Measurements from ENCODE around the gene KIRREL2. TPM values are rescaled to one million over a fixed set of nuclear protein-coding genes. Genes with fewer than 3 reads are reported as not detected.
"Not testable (repeated sequence)": the region's sequence is repeated elsewhere in the genome, so short reads cannot be mapped to it uniquely, and the experiment has no call there.

Gene KIRREL2
- polyA plus RNA-seq, 3 donors: 0.22 to 48.3 TPM; not detected in 1

DNA sequence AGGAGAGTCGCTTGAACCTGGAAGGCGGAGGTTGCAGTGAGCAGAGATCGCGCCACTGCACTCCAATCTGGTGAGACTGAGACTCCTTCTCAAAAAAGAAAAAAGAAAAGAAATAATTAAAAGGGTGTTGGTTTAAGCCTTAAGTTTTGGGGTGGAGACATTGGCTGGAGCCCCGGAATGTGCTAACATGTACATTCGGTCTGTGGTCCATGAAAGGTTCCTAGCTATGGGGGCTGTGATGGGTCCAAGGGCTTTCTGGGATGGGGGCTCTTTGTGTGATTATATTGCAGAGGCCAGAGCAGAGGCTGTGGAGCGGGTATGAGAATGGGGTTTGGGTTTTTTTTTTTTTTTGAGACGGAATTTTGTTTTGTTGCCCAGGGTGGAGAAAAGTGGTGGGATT, 29.2 kb downstream of the KIRREL2 start:
- WGBS, 3 donors: 92 to 96% (median 94%) methylated on average over 7 to 8 of the region's 8 CpGs
- H3K27ac ChIP-seq (ENCODE audit: low read depth, low read length): no peak overlapping the region

DNA sequence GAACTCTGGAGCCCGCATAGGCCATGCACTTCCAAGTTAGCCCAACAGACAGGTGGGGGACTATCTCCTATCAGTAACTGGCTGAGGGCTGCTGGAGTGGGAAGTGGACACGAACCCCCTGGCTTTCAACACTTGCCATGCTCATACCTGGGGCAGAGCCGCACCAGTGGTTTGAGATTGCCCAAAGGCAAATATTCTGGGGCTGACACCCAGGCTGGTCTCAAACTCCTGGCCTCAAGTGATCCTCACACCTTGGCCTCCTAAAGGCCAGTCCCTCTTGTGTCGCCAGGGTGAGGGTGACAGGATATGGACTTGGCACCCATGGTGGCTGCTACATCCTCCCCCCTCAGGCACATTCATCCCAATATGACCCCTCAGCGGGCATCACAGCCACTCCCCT, 30.5 kb downstream of the KIRREL2 start:
- WGBS, 3 donors: 87 to 95% (median 91%) methylated on average over 5 of the region's 5 CpGs
- H3K27ac ChIP-seq (ENCODE audit: low read depth, low read length): no peak overlapping the region

DNA sequence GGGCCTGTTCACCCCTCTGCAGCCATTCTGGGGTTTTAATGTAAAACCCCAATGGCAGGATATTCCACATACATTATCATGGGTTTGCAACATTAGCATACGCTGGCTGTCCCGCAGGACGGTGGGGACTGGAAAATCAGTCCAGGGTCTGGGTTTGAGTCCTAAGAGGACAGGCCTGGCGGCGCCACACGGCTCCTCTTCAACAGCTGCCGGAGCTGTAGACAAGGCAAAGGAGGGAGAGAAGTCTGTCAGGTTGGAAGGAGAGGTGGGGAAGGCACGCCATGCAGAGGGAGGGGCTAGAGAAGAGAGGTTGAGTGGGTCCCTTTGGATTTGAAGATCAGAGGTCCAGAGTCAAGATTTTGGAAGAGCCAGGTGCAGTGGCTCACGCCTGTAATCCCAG, 31.7 kb downstream of the KIRREL2 start:
- no peak overlapping the region for H3K27ac ChIP-seq (ENCODE audit: low read depth, low read length)
- WGBS, 3 donors: 93 to 95% (median 93%) methylated on average over 9 of the region's 9 CpGs

DNA sequence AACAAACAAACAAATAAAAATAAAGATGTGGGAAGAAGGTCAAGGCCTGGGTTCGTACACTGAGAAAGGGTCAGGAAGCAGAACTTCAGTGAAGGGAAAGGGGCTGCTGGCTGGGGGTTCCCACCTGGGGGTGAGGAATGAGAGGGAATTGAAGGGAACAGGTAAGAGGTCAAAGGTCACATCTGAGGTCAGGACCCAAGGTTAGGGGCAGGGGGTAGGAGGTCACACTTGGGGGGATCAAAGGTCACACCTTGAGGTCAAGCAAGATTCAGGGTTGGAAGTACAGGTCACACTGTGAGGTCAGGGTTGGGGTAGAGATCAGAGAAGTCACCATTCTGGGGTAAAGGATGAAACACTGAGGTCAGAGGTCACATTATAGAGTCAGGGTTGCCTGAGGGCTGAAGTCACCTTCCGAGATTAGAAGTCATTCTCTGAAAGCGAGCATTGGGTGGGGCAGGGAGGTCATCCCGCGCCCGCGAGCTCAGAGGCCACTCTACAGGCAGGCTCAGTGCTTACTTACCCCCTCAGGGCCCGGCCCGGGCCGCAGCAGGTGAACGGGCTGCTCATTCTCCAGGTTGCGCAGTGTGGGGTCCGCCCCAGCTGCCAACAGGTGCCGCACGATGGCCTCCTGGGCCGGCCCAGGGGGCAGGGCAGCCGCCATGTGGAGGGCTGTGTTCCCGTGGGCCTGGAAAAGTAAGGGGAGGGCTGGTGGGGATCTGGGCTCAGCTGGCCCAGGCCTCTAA, 32.8 kb downstream of the KIRREL2 start:
- WGBS, 3 donors: 91 to 95% (median 94%) methylated on average over 18 of the region's 18 CpGs
- H3K27ac ChIP-seq (ENCODE audit: low read depth, low read length): no peak overlapping the region

DNA sequence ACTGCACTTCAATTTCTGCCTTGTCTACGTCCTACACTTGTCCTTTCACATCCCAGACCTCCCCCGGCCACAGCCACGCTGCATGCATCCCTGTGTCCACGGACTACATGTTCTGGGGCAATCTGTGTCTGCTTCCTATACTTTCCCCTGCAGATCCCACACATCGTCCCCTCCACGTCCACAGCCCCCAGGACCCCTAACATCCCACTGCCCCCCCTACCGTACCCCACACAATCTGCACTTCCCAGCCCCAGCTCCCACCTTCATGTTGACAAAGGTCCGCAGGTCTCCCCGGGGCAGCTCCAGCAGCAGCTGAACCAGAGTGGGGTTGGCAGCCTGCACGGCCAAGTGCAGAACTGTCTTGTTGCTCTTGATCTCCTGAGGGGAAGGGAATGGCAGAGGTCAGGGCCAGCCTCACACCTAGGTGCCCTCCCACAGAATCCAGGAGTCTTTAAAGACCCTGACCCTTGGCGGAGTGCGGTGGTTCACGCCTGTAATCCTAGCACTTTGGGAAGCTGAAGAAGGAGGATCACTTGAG, 33.5 kb downstream of the KIRREL2 start:
- H3K27ac ChIP-seq (ENCODE audit: low read depth, low read length): no peak overlapping the region
- WGBS, 3 donors: 88 to 95% (median 94%) methylated on average over 13 of the region's 13 CpGs

DNA sequence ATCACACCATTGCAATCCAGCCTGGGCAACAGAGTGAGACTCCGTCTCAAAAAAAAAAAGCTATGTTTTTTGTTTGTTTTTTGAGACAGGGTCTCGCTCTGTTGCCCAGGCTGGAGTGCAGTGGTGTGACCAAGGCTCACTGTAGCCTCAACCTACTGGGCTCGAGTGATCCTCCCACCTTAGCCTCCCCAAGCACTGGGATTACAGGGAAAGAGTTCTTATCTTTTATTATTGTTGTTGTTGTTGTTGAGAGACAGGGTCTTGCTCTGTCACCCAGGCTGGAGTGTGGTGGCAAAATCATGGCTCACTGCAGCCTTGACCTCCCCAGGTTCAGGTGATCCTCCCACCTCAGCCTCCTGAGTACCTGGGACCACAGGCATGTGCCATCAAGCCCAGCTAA, 35.1 kb downstream of the KIRREL2 start:
- WGBS, 3 donors: 96 to 98% (median 97%) methylated on average over 3 of the region's 3 CpGs
- not testable (repeated sequence) for H3K27ac ChIP-seq (ENCODE audit: low read depth, low read length)

DNA sequence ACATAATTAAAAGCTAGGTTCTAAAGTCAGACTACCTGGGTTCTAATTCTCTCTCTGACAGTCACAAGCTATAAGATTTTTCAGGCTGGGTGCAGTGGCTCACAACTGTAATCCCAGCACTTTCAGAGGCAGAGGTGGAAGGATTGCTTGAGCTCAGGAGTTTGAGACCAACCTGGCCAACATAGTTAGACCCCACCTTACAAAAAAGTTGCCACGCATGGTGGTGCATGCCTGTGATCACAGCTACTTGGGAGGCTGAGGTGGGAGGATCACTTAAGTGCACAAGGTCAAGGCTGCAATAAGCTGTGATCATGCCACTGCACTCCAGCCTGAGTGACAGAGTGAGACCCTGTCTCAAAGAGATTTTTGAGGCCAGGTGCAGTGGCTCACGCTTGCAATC, 37.6 kb downstream of the KIRREL2 start:
- WGBS, 3 donors: 97 to 100% (median 99%) methylated on average over 2 of the region's 2 CpGs
- H3K27ac ChIP-seq (ENCODE audit: low read depth, low read length): no peak overlapping the region

DNA sequence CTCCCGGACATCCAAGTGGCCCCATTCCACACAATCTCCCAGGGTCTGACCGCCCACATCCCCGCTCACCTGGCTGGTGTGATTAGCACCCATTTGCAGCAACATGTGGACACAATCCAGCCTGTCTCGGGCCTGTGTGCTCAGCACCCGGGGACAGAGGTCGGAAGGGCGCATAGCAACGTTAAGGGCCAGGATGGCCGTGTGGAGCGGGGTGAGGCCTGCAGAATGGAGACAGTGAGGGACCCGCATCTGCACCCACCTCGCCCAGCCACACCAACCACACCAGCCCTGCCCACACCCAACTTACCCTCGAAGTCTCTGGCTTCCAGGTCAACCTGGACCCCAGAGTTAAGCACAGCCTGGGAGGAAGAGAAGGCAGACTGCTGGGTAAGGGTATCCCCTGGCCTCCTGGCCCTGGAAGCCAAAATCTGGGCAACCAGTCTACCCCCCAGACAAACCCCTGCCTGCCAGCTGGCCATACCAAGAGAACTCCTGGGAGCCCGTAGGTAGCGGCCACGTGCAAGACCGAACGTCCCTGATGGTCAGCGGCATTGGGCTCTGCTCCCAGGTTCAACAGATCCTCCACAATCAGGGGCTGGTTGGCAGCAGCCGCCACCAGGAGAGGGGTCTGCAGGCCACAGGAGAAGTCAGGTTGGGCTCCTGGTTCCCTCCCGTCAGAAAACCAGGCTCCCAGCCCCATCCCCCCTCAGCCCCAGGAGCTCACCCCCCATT, 39.4 kb downstream of the KIRREL2 start:
- whole genome bisulfite sequencing, 3 donors: 88 to 91% (median 88%) methylated on average over 21 of the region's 21 CpGs
- no peak overlapping the region for H3K27ac ChIP-seq (ENCODE audit: low read depth, low read length)

DNA sequence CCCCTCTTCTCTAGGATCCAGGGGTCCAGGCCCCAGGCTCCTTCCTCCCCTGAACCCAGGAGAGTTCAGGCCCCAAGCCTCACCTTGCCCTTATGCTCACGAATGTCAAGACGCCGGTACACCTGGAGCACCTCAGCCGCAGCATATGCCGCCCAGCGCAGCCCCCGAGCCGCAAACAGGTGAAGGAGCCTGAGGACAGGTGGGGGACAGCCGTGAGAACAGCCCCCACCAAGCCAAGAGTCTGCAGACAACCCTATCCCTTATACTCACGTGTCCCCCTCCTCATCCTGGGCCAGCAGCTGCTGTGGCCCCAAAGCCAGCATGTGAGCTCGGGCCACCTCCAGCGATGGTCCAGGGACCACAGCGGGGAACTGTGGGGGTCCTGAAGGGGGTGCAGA, 39.9 kb downstream of the KIRREL2 start:
- no peak overlapping the region for H3K27ac ChIP-seq (ENCODE audit: low read depth, low read length)
- WGBS, 3 donors: 94 to 96% (median 94%) methylated on average over 13 of the region's 13 CpGs

DNA sequence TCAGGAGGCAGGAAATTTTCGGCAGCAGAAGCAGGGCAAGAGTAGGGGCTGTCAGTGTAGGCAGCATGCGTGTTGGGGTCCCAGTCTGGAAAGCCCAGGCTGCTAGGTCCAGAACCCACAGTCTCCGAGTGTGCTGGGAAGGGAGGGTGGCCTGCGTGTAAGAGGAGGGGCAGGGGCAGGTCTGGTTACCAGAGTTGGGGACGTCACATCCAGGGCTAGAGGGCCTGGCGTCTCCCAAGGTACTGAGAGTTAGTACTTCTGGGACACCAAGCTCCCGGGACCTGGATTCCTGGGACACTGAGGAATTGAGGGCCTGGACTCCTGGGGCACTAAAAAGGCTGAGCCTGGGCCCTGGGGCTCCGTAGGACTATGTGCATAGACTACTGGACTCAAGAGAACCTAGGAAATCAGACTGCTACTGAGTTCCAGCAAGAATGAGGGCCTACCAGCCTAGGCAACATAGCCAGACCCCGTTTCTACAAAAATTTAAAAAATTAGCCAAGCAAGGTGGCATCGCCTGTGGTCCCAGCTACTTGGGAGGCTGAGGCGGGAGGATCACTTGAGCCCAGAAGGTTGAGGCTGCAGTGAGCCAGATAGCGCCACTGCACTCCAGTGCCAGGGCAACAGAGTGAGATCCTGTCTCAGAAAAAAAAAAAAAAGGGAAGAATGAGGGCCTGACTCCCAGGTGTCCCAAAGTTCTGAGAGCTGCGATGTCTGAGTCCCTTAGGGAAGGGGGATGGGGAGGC, 41.2 kb downstream of the KIRREL2 start:
- H3K27ac ChIP-seq (ENCODE audit: low read depth, low read length): no peak overlapping the region
- WGBS, 3 donors: 90 to 93% (median 91%) methylated on average over 13 of the region's 13 CpGs

DNA sequence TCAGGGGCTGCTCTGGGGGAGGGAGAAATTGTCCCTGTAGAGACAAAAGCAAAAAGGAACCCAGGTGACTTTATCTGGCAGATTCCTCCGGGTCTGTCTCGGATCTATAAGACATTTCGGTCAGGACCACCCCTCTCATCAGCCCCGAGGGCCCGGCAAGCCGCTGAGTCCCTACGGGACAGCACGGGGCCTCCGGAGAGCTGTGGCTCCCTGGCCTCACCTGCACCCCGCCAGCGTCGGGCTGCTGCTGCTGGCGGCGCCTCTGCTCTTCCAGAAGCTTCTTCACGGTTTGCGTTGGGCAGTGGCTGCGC, 41.7 kb downstream of the KIRREL2 start:
- H3K27ac ChIP-seq (ENCODE audit: low read depth, low read length): no peak overlapping the region
- WGBS, 3 donors: 8 to 11% (median 10%) methylated on average over 17 of the region's 17 CpGs

DNA sequence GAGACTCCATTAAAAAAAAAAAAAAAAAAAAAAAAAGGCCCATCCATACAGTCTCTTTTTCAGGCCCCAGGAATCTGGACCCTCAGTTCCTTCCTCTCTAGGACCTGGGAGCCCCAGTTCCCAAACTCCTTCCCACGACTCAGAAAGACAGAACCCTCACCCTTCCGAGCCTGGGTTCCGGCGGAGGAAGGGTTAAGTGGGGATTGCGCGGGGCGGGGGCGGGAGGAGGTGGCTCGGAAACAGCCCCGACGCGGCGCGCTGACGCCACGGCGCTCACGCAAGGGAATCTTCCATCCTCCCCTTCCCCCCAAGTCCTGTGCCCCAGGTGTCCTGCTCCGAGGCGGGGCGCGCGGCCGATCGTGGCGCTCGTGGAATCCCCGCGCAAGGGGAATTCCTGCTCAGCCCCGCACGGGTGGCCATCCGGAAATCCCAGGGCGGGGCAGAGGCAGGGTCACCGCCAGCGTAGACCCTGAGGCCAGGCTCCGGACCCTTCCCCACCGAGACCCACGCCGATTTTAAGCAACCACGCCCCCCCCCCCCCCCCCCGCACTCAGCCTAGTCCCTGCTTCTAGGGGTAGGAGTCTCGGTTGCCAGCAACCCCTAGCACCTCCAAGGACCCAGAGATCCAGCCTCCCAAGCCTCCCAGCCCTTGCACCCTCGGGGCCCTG, 43.0 kb downstream of the KIRREL2 start:
- peak overlapping the region; percentile 34 for H3K27ac ChIP-seq (ENCODE audit: low read depth, low read length)
- WGBS, 3 donors: 0 to 1% (median 0%) methylated on average over 32 to 42 of the region's 43 CpGs

DNA sequence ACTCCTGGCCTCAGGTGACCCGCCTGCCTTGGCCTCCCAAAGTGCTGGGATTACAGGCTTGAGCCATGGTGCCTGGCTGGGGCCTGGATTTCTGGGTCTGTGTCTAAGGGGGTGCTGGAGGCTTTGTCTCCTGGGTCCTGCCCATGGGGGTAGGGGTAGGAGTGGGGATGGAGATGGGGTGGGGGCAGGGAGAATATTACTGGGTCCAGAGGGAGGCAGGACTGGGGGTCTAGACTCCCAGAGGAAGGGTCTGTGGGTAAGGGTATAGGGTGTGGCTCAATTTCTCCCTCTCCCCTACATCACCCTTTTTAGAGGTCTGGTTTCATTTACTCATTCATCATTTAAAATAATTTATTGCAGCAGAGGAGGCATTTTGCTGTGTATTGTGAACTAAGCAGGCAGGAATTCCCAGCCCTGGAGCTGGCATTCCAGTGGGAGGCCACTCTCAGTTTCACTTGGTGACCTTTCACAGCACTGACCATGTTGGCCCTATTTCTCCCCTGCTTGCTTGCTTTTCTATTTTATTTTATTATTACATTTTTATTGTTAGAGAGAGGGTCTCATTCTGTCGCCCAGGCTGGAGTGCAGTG, 44.4 kb downstream of the KIRREL2 start:
- 82 to 86% (median 86%) methylated on average over 2 of the region's 2 CpGs for WGBS, 3 donors
- H3K27ac ChIP-seq (ENCODE audit: low read depth, low read length): peak overlapping the region; percentile 67

DNA sequence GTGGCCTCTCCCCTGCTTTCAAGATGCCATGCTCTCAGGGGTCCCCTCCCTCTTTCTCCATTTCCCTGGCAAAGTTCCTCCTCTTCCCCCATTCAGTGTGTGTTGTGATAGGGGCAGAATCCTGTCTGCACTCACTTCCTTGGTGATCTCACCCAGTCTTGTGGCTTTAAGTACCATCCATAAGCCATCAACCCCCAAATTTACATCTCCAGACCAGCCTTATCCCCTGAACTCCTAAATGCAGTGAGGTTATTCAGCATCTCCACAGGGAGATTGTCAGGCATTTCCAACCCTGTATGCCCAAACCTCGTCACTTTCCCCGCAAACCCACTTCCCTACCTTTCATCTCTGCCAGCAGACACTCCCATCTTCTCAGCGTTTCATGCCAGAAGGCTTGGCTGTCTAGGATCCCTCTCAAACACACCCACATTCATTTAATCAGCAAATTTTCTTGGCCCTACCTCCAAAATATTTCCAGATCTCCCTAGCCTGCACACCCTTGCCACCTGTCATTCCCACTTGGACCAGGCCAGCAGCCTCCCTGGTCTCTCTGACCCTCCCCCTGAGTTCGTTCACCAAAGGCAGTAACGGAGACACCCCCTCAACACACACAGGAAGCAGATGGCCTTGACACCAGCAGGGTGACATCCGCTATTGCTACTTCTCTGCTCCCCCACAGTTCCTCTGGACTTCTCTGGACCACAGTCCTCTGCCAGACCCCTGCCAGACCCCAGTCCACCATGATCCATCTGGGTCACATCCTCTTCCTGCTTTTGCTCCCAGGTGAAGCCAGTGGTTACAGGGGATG, 45.3 kb downstream of the KIRREL2 start, which contains the start of gene HCST:
HCST (plus strand) TSS at position 676 of the 808 bp plus-strand sequence; CDS start at position 741, 65 bp downstream.
- 10 to 55% (median 18%) methylated on average over 6 of the region's 6 CpGs for WGBS, 3 donors
- peak within 1 kb of the TSS; percentile 67 for H3K27ac ChIP-seq (ENCODE audit: low read depth, low read length)

DNA sequence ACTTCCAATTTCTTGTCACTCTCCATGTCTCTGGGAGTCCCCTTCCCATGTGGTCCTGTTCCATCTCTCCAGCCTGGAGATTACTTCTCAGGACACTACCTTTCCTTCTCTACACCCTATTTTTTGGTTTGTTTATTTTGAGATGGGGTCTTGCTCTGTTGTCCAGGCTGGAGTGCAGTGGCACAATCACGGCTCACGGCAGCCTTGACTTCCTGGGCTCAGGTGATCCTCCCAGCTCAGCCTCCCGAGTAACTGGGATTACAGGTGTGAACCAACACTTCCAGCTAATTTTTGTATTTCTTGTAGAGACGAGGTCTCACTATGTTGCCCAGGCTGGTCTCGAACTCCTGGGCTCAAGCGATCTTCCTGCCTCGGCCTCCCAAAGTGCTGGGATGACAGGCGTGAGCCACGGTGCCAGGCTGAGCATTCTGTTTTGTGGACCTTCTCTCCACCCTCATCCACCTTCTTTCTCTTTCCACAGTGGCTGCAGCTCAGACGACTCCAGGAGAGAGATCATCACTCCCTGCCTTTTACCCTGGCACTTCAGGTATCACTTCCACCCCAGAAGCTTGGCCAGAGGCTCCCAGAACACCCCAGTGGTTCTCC, 46.3 kb downstream of the KIRREL2 start:
- WGBS, 3 donors: 60 to 66% (median 60%) methylated on average over 10 of the region's 10 CpGs
- peak overlapping the region; percentile 40 for H3K27ac ChIP-seq (ENCODE audit: low read depth, low read length)

DNA sequence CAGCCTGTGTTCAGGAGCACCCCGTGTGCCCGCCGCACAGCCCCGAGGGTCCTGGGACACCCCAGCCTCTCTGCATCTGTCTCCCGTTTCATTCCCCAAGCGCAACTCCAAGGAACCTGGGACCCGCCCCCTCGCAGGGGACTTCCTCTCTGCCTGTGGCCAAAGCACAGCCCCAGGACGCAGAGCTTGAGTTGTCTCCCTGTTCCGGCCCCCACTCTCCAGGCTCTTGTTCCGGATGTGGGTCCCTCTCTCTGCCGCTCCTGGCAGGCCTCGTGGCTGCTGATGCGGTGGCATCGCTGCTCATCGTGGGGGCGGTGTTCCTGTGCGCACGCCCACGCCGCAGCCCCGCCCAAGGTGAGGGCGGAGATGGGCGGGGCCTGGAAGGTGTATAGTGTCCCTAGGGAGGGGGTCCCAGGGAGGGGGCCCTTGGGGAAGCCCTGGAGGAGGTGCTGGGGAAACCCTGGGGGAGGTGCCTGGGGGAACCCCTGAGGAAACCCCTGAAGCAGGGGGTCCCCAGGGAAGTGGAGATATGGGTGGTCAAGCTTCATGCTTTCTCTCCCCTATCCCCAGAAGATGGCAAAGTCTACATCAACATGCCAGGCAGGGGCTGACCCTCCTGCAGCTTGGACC, 47.0 kb downstream of the KIRREL2 start:
- peak overlapping the region; percentile 0 for H3K27ac ChIP-seq (ENCODE audit: low read depth, low read length)
- 3 to 5% (median 3%) methylated on average over 24 of the region's 24 CpGs for WGBS, 3 donors
